Measurements from ENCODE around the gene PLXNA4. TPM values are rescaled to one million over a fixed set of nuclear protein-coding genes. Genes with fewer than 3 reads are reported as not detected.

Gene PLXNA4
- total RNA-seq, 2 experiments from 2014 or later, result 0.75 to 0.85 TPM

- peaks cover 8% of the 10 kb centered on the region for H3K4me1 ChIP-seq (ENCODE audit: insufficient read depth, low read length)
- CTCF ChIA-PET, result no interaction called here
- Mint-ChIP-seq H3K36me3 (ENCODE audit: low read depth) (no peaks in the 10 kb centered on the region), H3K4me3 (no peak overlapping the region), H3K27me3 (peaks cover 20% of the 10 kb centered on the region), H3K9me3 (no peaks in the 10 kb centered on the region), H3K27ac (no peak overlapping the region), H3K4me1 (ENCODE audit: low read depth) (peaks cover 13% of the 10 kb centered on the region)
- H3K27me3 ChIP-seq (ENCODE audit: control insufficient read depth in 1 of 2, insufficient read depth in 2 of 2, low read length in 2 of 2), result no peaks in the 10 kb centered on the region
- intact Hi-C loops (cut with DNase I, micrococcal nuclease), result no loop called here
- ATAC-seq (ENCODE audit: poor library complexity) (no peak), DNase-seq (no peak)
- no peak overlapping the region for H3K4me3 ChIP-seq (ENCODE audit: low read length)
- TF ChIP-seq CTCF (IDR thresholded peaks at IDR 0.05), result no peak
- POLR2A ChIA-PET, result no interaction called here
- H3K9me3 ChIP-seq (ENCODE audit: control insufficient read depth in 1 of 2, insufficient read depth in 1 of 2, low read length in 2 of 2), result peaks cover 0 to 6% of the 10 kb centered on the region in 2 experiments
- no peaks in the 10 kb centered on the region for H3K36me3 ChIP-seq (ENCODE audit: insufficient read depth, low read length)
- no peak overlapping the region for H3K27ac ChIP-seq (ENCODE audit: low read depth in 1 of 2, low read length in 2 of 2)
These were observed 106.6 kb downstream of the PLXNA4 start for GRCh38 chr7:132469681-132470080.

GRCh38 chr7:132469264-132469663, 107.0 kb downstream of the PLXNA4 start:
- Histone ChIP-seq H3K27ac (ENCODE audit: low read depth in 1 of 2, low read length in 2 of 2) (no peak overlapping the region), H3K27me3 (ENCODE audit: control insufficient read depth in 1 of 2, insufficient read depth in 2 of 2, low read length in 2 of 2) (no peaks in the 10 kb centered on the region), H3K4me3 (ENCODE audit: low read length) (no peak overlapping the region), H3K9me3 (ENCODE audit: control insufficient read depth in 1 of 2, insufficient read depth in 1 of 2, low read length in 2 of 2) (peaks cover 0 to 6% of the 10 kb centered on the region in 2 experiments), H3K4me1 (ENCODE audit: insufficient read depth, low read length) (peaks cover 5% of the 10 kb centered on the region), H3K36me3 (ENCODE audit: insufficient read depth, low read length) (no peaks in the 10 kb centered on the region)
- DNase-seq (no peak), ATAC-seq (ENCODE audit: poor library complexity) (no peak)
- ChIA-PET CTCF (no interaction called here), POLR2A (no interaction called here)
- intact Hi-C loops (cut with DNase I, micrococcal nuclease), result no loop called here
- Mint-ChIP-seq H3K36me3 (ENCODE audit: low read depth) (no peaks in the 10 kb centered on the region), H3K27me3 (peaks cover 20% of the 10 kb centered on the region), H3K4me3 (no peak overlapping the region), H3K4me1 (ENCODE audit: low read depth) (peaks cover 9% of the 10 kb centered on the region), H3K27ac (no peak overlapping the region), H3K9me3 (no peaks in the 10 kb centered on the region)
- no peak for TF ChIP-seq CTCF (IDR thresholded peaks at IDR 0.05)

GRCh38 chr7:132466367-132466766, 109.9 kb downstream of the PLXNA4 start:
- peaks cover 8% of the 10 kb centered on the region for H3K27me3 Mint-ChIP-seq
- no peaks in the 10 kb centered on the region for H3K27me3 ChIP-seq (ENCODE audit: control insufficient read depth in 1 of 2, insufficient read depth in 2 of 2, low read length in 2 of 2)
- H3K9me3 Mint-ChIP-seq, result no peaks in the 10 kb centered on the region
- intact Hi-C loops (cut with DNase I, micrococcal nuclease), result no loop called here
- H3K4me3 ChIP-seq (ENCODE audit: low read length), result no peak overlapping the region
- H3K36me3 ChIP-seq (ENCODE audit: insufficient read depth, low read length), result no peaks in the 10 kb centered on the region
- no peaks in the 10 kb centered on the region for H3K4me1 ChIP-seq (ENCODE audit: insufficient read depth, low read length)
- no peak overlapping the region for H3K4me3 Mint-ChIP-seq
- ATAC-seq (ENCODE audit: poor library complexity), result no peak
- POLR2A ChIA-PET, result no interaction called here
- CTCF ChIA-PET, result no interaction called here
- TF ChIP-seq CTCF (IDR thresholded peaks at IDR 0.05), result no peak
- H3K27ac Mint-ChIP-seq, result no peak overlapping the region
- H3K4me1 Mint-ChIP-seq (ENCODE audit: low read depth), result peaks cover 16% of the 10 kb centered on the region
- no peaks in the 10 kb centered on the region for H3K36me3 Mint-ChIP-seq (ENCODE audit: low read depth)
- H3K27ac ChIP-seq (ENCODE audit: low read depth in 1 of 2, low read length in 2 of 2), result no peak overlapping the region
- no peaks in the 10 kb centered on the region for H3K9me3 ChIP-seq (ENCODE audit: control insufficient read depth in 1 of 2, insufficient read depth in 1 of 2, low read length in 2 of 2)
- DNase-seq, result no peak

Measured in CD4-positive, alpha-beta T cell (primary cell).